ENCODE measurements around the gene PCSK9. TPM values are rescaled to one million over a fixed set of nuclear protein-coding genes. Genes with fewer than 3 reads are reported as not detected.

Gene PCSK9
- total and polyA plus RNA-seq, 2 of the 4 experiments (the other 2 are of a cell fraction), result under 0.01 to 0.17 TPM

DNA sequence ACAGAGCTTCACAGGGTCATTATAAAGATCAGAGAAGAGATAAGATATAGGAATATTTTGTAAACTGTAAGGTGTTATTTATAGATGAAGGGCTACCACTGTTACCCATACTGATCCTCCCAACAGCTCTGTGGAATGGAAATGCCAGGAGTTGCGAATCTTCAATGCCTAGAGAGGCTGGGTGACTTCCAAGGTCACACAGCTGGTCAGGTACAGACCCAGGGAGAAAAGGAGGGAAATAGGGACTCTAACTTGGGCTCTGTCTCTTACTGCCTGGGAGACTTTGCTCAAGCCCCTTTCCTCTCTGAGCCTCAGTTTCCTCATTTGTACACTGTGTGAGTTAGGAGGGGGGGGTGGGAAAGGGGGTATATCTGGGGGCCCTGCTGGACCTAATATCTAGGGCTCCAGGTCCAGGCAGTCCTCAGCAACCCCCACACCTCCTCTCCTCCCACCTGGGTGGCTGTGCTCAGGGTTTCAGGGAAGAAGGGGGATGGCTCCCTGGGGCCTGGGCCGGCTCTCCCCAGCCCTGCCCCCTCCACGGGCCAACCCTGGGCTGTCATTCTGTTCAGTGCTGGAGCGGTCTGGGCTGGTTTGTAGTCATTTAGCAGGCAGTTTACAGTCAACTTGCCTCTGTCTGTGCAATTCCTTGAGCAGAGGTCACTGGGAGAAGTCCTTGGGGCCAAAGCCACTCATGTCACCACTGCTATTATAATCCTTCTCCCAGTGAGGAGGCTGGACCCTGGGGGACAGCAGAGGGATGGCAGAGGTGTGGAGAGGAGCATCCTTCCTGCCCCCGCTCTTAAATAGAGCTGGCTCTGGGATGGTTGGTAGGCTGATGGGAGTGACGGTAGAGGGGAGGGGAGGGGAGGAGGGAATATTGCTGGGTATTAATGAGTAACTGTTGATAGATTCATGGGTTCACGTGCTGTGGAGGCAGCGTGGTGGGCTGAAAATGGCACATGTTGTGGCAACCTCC is 39.0 kb upstream of the PCSK9 start:
- ATAC-seq (ENCODE audit: low read depth) (no peak), DNase-seq (no peak)
- intact Hi-C loops (cut with micrococcal nuclease), result no loop called here
- Histone ChIP-seq H3K4me2 (ENCODE audit: low read depth, low read length) (no peak overlapping the region), H4K91ac (ENCODE audit: insufficient read depth, low read depth, low read length) (no peak overlapping the region), H3K27me3 (ENCODE audit: control insufficient read depth, insufficient read depth, low read length) (peaks cover 74% of the 10 kb centered on the region), H3K4me1 (ENCODE audit: control insufficient read depth, insufficient read depth, low read length) (no peaks in the 10 kb centered on the region), H3K18ac (ENCODE audit: low read depth, low read length) (no peak overlapping the region), H3K27ac (ENCODE audit: insufficient read depth, low read length) (no peak overlapping the region), H3K56ac (ENCODE audit: extremely low read depth, insufficient read depth, low read length) (no peak overlapping the region), H3K9me1 (ENCODE audit: insufficient read depth, low read length) (no peaks in the 10 kb centered on the region), H3K4ac (ENCODE audit: low read depth, low read length) (no peak overlapping the region), H2AK5ac (ENCODE audit: low read depth, low read length) (no peak overlapping the region), H4K20me1 (ENCODE audit: insufficient read depth, low read length) (peaks cover 7% of the 10 kb centered on the region; the same call in 1 of the 2 replicates), H3K4me3 (ENCODE audit: insufficient read depth, low read depth, low read length) (no peak overlapping the region), H2BK5ac (ENCODE audit: low read depth, low read length, poor library complexity, severe bottlenecking) (no peak overlapping the region), H3K23ac (ENCODE audit: low read depth, low read length) (no peak overlapping the region), H2BK15ac (ENCODE audit: low read depth, low read length) (no peak overlapping the region), H2BK20ac (ENCODE audit: low read depth, low read length) (no peak overlapping the region), H3K14ac (replicated peaks; ENCODE audit: low read depth, low read length) (no peak overlapping the region), H4K5ac (ENCODE audit: low read depth, low read length) (no peak overlapping the region), H2BK120ac (ENCODE audit: low read depth, low read length) (no peak overlapping the region), H3K79me1 (ENCODE audit: low read depth in 1 of 2, low read length in 2 of 2) (no peaks in the 10 kb centered on the region), H2AK9ac (replicated peaks; ENCODE audit: low read depth, low read length, poor library complexity) (peak overlapping the region; percentile 3), H3K36me3 (ENCODE audit: control insufficient read depth, insufficient read depth, low read length) (no peaks in the 10 kb centered on the region), H4K8ac (ENCODE audit: low read depth in 2 of 2, low read length in 2 of 2) (no peak overlapping the region), H3K9ac (ENCODE audit: low read depth, low read length) (no peak overlapping the region), H3K9me3 (ENCODE audit: control insufficient read depth, insufficient read depth, low read length) (no peaks in the 10 kb centered on the region), H2AFZ (replicated peaks; ENCODE audit: low read length, poor library complexity) (no peak overlapping the region)
- WGBS, 2 experiments (ENCODE audit: extremely low coverage in 2 of 2, insufficient read length in 1 of 2), result 55% methylated on average over 2 of the region's 8 CpGs; no CpG with 5 or more reads in 1 of the 2 experiments
- CTCF ChIA-PET, result interaction anchor here (0.6 to 1.1 kb wide), 2 partner anchors 22 to 56 kb away, joined by 3 to 4 read pairs; no protein-coding TSS in a partner anchor
- no TSS peak for BruUV-seq (replicated peaks)
- POLR2A ChIA-PET (ENCODE audit: unreplicated experiment), result interaction anchor here (0.5 kb wide), 1 partner anchor 8 kb away, joined by 3 read pairs; no protein-coding TSS in a partner anchor
- dilution Hi-C loops (cut with HindIII; ENCODE audit: low sequenced_read_pairs, unreplicated experiment), result no loop called here
- in situ Hi-C loops (cut with MboI; ENCODE audit: low sequenced_read_pairs), result no loop called here
- no peak for TF ChIP-seq NFE2L2 (IDR thresholded peaks at IDR 0.05; ENCODE audit: low read depth, low read length)
- TF ChIP-seq FOS (IDR thresholded peaks at IDR 0.05; ENCODE audit: low read depth, low read length), result no peak
- no peak for TF ChIP-seq RCOR1 (IDR thresholded peaks at IDR 0.05; ENCODE audit: insufficient replicate concordance, low read length)
- TF ChIP-seq CHD1 (IDR thresholded peaks at IDR 0.05; ENCODE audit: low read depth, low read length), result no peak
- TF ChIP-seq MAZ (IDR thresholded peaks at IDR 0.05; ENCODE audit: borderline replicate concordance, low read depth, low read length), result no peak
- TF ChIP-seq RFX5 (IDR thresholded peaks at IDR 0.05; ENCODE audit: low read depth, low read length), result no peak
- TF ChIP-seq CTCF (conservative IDR thresholded peaks at IDR 0.05; ENCODE audit: low read depth, low read length), result no peak
- no peak for TF ChIP-seq CEBPB (IDR thresholded peaks at IDR 0.05; ENCODE audit: low read depth, low read length)
- no peak for TF ChIP-seq MAFK (IDR thresholded peaks at IDR 0.05; ENCODE audit: low read depth, low read length)
- TF ChIP-seq, protein P1, sequence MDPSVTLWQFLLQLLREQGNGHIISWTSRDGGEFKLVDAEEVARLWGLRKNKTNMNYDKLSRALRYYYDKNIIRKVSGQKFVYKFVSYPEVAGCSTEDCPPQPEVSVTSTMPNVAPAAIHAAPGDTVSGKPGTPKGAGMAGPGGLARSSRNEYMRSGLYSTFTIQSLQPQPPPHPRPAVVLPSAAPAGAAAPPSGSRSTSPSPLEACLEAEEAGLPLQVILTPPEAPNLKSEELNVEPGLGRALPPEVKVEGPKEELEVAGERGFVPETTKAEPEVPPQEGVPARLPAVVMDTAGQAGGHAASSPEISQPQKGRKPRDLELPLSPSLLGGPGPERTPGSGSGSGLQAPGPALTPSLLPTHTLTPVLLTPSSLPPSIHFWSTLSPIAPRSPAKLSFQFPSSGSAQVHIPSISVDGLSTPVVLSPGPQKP (IDR thresholded peaks at IDR 0.05; ENCODE audit: borderline replicate concordance, low read depth, low read length), result no peak
- TF ChIP-seq BHLHE40 (IDR thresholded peaks at IDR 0.05; ENCODE audit: low read depth, low read length), result no peak
- no peak for TF ChIP-seq POLR2A (IDR thresholded peaks at IDR 0.05; ENCODE audit: low read depth, low read length)
- TF ChIP-seq RAD21 (IDR thresholded peaks at IDR 0.05; ENCODE audit: low read length), result no peak
- TF ChIP-seq MXI1 (IDR thresholded peaks at IDR 0.05; ENCODE audit: borderline replicate concordance, low read depth, low read length), result no peak
- TF ChIP-seq SMC3 (IDR thresholded peaks at IDR 0.05; ENCODE audit: low read depth, low read length), result no peak

Data from IMR-90 (cell line).